Osteoblast (primary cell): ENCODE measurements around the gene BDKRB2. TPM values are rescaled to one million over a fixed set of nuclear protein-coding genes. Genes with fewer than 3 reads are reported as not detected.

Source experiments
- DNase-seq: peaks from one replicate; pipeline ENCODE4 v3.0.0; 2011; ENCODE audit warnings: low spot score, mixed read lengths; ENCODE audit not compliant: insufficient read length; ENCODE audit errors: missing footprints
- H2AFZ ChIP-seq: 2 replicates; pipeline ENCODE4 v1.6.0; 2011; ENCODE audit warnings: mild to moderate bottlenecking, low read length
- H3K27ac ChIP-seq: 2 replicates; pipeline ENCODE4 v1.5.1; 2011; ENCODE audit warnings: mild to moderate bottlenecking, low read depth, low read length, moderate library complexity
- H3K27me3 ChIP-seq: 2 replicates; pipeline ENCODE4 v1.6.0; 2012; ENCODE audit warnings: mild to moderate bottlenecking, control low read depth, inconsistent platforms, low read length, moderate library complexity; ENCODE audit not compliant: insufficient read depth
- H3K36me3 ChIP-seq: 2 replicates; pipeline ENCODE4 v1.5.1; 2011; ENCODE audit warnings: mild to moderate bottlenecking, low read length, control low read depth, moderate library complexity; ENCODE audit not compliant: insufficient read depth
- H3K4me1 ChIP-seq: 2 replicates; pipeline ENCODE4 v1.5.1; 2011; ENCODE audit warnings: mild to moderate bottlenecking, low read length, control low read depth, moderate library complexity; ENCODE audit not compliant: insufficient read depth
- H3K4me2 ChIP-seq: 2 replicates; pipeline ENCODE4 v1.6.0; 2011; ENCODE audit warnings: mild to moderate bottlenecking, low read length; ENCODE audit not compliant: insufficient read depth
- H3K4me3 ChIP-seq: fragments of 200-600 bp; sonication (generic); 3 replicates; pipeline ENCODE4 v1.5.1; 2012; ENCODE audit warnings: mild to moderate bottlenecking, low read length, inconsistent platforms; ENCODE audit not compliant: insufficient read depth
- H3K79me2 ChIP-seq: 2 replicates; pipeline ENCODE4 v1.6.0; 2012; ENCODE audit warnings: mild to moderate bottlenecking, low read length, control low read depth, inconsistent platforms; ENCODE audit not compliant: insufficient read depth
- H3K9me3 ChIP-seq: 2 replicates; pipeline ENCODE4 v1.5.1; 2011; ENCODE audit warnings: low read depth, low read length, control low read depth
- H4K20me1 ChIP-seq: 2 replicates; pipeline ENCODE4 v1.6.0; 2012; ENCODE audit warnings: mild to moderate bottlenecking, low read length, control low read depth; ENCODE audit not compliant: insufficient read depth
- CTCF ChIP-seq: IDR thresholded peaks from 2 replicates; pipeline ENCODE4 v1.5.1; 2011; ENCODE audit warnings: mild to moderate bottlenecking, low read depth, low read length, moderate library complexity; ENCODE audit errors: extremely low read depth
- total RNA-seq: library from RNA; depleted of rRNA; stranded (reverse); fragments of >200 nt; gene quantifications from 2 replicates; pipeline ENCODE4 v1.2.3, GENCODE V29; 2012

BDKRB2 gene
- total RNA-seq, 1 donor: 7.6 TPM

DNA sequence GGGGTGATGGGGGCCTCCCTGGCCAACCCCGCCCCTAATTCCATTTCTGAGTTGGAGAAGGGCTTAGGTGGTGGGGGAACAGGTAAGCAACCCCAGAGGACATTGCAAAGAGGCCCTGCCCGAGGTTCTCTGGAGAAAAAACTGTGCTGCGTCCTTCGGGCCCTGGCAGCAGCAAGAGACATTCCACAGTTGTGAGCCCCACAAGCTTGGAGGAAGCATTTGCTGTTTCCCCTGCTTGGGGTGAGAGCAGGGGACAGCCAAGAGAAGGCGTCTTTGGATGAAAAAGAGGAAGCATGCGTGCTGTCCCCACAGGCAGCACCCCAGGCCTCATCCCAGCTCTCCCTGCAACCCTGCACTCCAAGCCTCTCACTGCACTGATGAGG is 1.3 kb downstream of the BDKRB2 start:
- H3K79me2 ChIP-seq: peaks cover 39% of the 10 kb centered on the region
- H2AFZ ChIP-seq: peak overlapping the region; percentile 26
- H3K4me1 ChIP-seq: peaks cover 31% of the 10 kb centered on the region
- H4K20me1 ChIP-seq: no peaks in the 10 kb centered on the region
- no peaks in the 10 kb centered on the region for H3K36me3 ChIP-seq
- peak overlapping the region; percentile 79 for H3K4me3 ChIP-seq
- no peak for TF ChIP-seq CTCF
- peak overlapping the region; percentile 80 for H3K27ac ChIP-seq
- peak overlapping the region; percentile 92 for H3K4me2 ChIP-seq
- no peaks in the 10 kb centered on the region for H3K9me3 ChIP-seq
- DNase-seq: no peak
- no peaks in the 10 kb centered on the region for H3K27me3 ChIP-seq

- Histone ChIP-seq H2AFZ (no peak overlapping the region), H3K4me3 (peak overlapping the region; percentile 79), H3K27me3 (no peaks in the 10 kb centered on the region), H3K4me2 (peak overlapping the region; percentile 92), H3K4me1 (peaks cover 31% of the 10 kb centered on the region), H3K79me2 (peaks cover 39% of the 10 kb centered on the region), H4K20me1 (no peaks in the 10 kb centered on the region), H3K27ac (no peak overlapping the region), H3K9me3 (peaks cover under 1% of the 10 kb centered on the region), H3K36me3 (no peaks in the 10 kb centered on the region)
- no peak for TF ChIP-seq CTCF
- DNase-seq: no peak
Measured at GRCh38 chr14:96206461-96206860, 1.8 kb downstream of the BDKRB2 start.

GRCh38 chr14:96207686-96208085 is 3.0 kb downstream of the BDKRB2 start:
- Histone ChIP-seq H3K27ac (no peak overlapping the region), H3K27me3 (no peaks in the 10 kb centered on the region), H3K4me2 (no peak overlapping the region), H3K4me1 (peaks cover 28% of the 10 kb centered on the region), H3K36me3 (peaks cover 5% of the 10 kb centered on the region), H3K9me3 (peaks cover 7% of the 10 kb centered on the region), H3K79me2 (peaks cover 39% of the 10 kb centered on the region), H2AFZ (no peak overlapping the region), H4K20me1 (no peaks in the 10 kb centered on the region), H3K4me3 (no peak overlapping the region)
- no peak for TF ChIP-seq CTCF
- no peak for DNase-seq

DNA sequence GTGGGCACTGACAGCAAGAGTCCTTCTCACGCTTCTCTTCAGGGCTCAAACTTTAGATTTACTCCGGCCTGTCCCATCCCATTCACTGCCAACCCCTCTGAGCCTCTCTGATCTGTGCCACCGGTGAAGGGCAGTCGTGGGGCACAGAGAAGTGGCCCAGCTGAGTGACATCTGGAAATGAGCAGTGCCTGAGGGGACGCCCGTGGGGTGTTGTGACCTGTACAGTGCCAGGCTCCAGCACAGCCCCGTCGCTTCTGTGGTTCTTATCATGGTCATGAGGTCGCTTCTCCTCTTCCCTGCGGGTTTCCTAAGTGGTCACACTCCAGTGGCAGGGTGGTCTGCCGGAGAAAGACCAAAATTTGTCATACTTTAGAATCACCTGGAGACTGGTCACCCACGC is 4.1 kb downstream of the BDKRB2 start:
- H3K27ac ChIP-seq: no peak overlapping the region
- no peak overlapping the region for H3K4me2 ChIP-seq
- no peak overlapping the region for H2AFZ ChIP-seq
- no peak for DNase-seq
- TF ChIP-seq CTCF: no peak
- peaks cover 39% of the 10 kb centered on the region for H3K79me2 ChIP-seq
- H3K9me3 ChIP-seq: peaks cover 7% of the 10 kb centered on the region
- peaks cover 29% of the 10 kb centered on the region for H3K4me1 ChIP-seq
- no peaks in the 10 kb centered on the region for H3K27me3 ChIP-seq
- H3K4me3 ChIP-seq: no peak overlapping the region
- peaks cover 5% of the 10 kb centered on the region for H3K36me3 ChIP-seq
- H4K20me1 ChIP-seq: peaks cover 2% of the 10 kb centered on the region
